Measurements from ENCODE around the gene PLD1. TPM values are rescaled to one million over a fixed set of nuclear protein-coding genes. Genes with fewer than 3 reads are reported as not detected.

The PLD1 gene
- total and polyA plus RNA-seq, 2 of the 8 experiments (the other 6 are each of a cell fraction or from before 2014, with no cell fraction given), result 1.2 to 2.6 TPM

DNA sequence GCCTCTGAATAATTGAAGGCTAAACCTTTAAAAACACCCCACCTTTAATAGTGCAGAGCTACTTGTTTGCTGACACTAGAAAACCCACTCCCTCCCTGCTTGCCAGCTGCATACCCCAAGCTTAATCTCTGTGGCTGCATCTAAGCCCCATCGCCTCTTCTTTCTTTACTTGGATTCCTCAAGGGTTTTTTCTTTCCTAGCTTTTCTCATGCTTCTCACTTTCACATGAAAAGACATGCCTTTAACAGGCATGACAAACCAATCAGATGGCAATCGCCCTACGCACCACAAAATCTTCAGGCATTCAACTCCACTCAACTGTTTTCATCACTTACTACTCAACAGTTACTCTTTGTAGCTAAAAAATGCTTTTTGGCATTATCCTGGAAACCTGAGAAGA, 77.5 kb downstream of the PLD1 start:
- Histone ChIP-seq H2BK12ac (ENCODE audit: low read depth, low read length) (no peak overlapping the region), H2BK5ac (ENCODE audit: low read depth, low read length) (no peak overlapping the region), H3K4me1 (replicated peaks in 1 of 4; ENCODE audit: control insufficient read depth in 3 of 4, insufficient read depth in 4 of 4, low read length in 3 of 4) (peaks cover 0 to 3% (median 1%) of the 10 kb centered on the region in 4 experiments; a peak in 3 of 7 replicates), H3K27me3 (replicated peaks in 1 of 4; ENCODE audit: control insufficient read depth in 3 of 4, extremely low read depth in 1 of 4, insufficient read depth in 3 of 4, low read length in 3 of 4) (no peaks in the 10 kb centered on the region), H3K4me2 (ENCODE audit: insufficient read depth in 1 of 2, low read depth in 2 of 2, low read length in 2 of 2) (no peak overlapping the region), H3K23me2 (ENCODE audit: low read depth, low read length) (no peaks in the 10 kb centered on the region), H2BK120ac (replicated peaks; ENCODE audit: low read depth, low read length) (no peak overlapping the region), H4K91ac (replicated peaks; ENCODE audit: insufficient read length, low read length) (no peak overlapping the region), H3K9ac (replicated peaks in 1 of 4; ENCODE audit: extremely low read depth in 1 of 4, low read depth in 3 of 4, low read length in 3 of 4) (no peak overlapping the region), H4K5ac (ENCODE audit: insufficient read length, low read depth, low read length) (no peak overlapping the region), H3K56ac (replicated peaks; ENCODE audit: insufficient read length, low read depth, low read length) (no peak overlapping the region), H3K23ac (ENCODE audit: insufficient read length) (no peak overlapping the region), H3K27ac (ENCODE audit: low read depth, low read length) (no peak overlapping the region), H3K9me3 (ENCODE audit: insufficient read depth in 2 of 2, low read depth in 1 of 2, low read length in 1 of 2) (no peaks in the 10 kb centered on the region), H2AFZ (ENCODE audit: low read length) (no peak overlapping the region), H3K18ac (ENCODE audit: extremely low read depth, low read length) (no peak overlapping the region), H3K79me1 (ENCODE audit: low read depth, low read length) (no peaks in the 10 kb centered on the region), H3K36me3 (ENCODE audit: control insufficient read depth in 2 of 4, insufficient read depth in 4 of 4, low read length in 3 of 4) (no peaks in the 10 kb centered on the region), H2BK20ac (ENCODE audit: low read length) (no peak overlapping the region), H4K20me1 (replicated peaks in 1 of 2; ENCODE audit: control insufficient read depth in 1 of 2, insufficient read depth in 2 of 2, low read length in 2 of 2) (no peaks in the 10 kb centered on the region), H3K4me3 (ENCODE audit: extremely low read depth in 1 of 4, insufficient read depth in 2 of 4, low read depth in 3 of 4, low read length in 4 of 4) (no peak overlapping the region), H3K79me2 (ENCODE audit: control insufficient read depth in 1 of 2, insufficient read depth in 2 of 2, low read length in 2 of 2) (no peaks in the 10 kb centered on the region), H3K14ac (ENCODE audit: insufficient read length) (no peak overlapping the region), H3K4ac (replicated peaks; ENCODE audit: insufficient read length, low read depth, low read length) (no peak overlapping the region), H4K8ac (ENCODE audit: extremely low read depth, insufficient read depth, low read length) (no peak overlapping the region), H2BK15ac (ENCODE audit: low read length) (no peak overlapping the region), H2AK5ac (ENCODE audit: low read depth, low read length) (no peak overlapping the region)
- peak; percentile 42 for FAIRE-seq
- CTCF ChIA-PET (ENCODE audit: partially characterized antibody), result interaction anchor here (1.0 to 2.5 kb wide), 3 partner anchors 12 to 40 kb away, joined by 3 to 10 read pairs (median 3); no protein-coding TSS in a partner anchor
- no peak for DNase-seq (ENCODE audit: low read depth in 1 of 2, low spot score in 2 of 2)
- 68% methylated on average over 3 of the region's 3 CpGs; no CpG with 5 or more reads in 1 of the 2 experiments for WGBS, 2 experiments (ENCODE audit: extremely low coverage in 1 of 2, insufficient coverage in 1 of 2, insufficient read length in 1 of 2, insufficient replicate concordance in 2 of 2, low coverage in 1 of 2, low lambda C conversion rate in 2 of 2, missing lambda C conversion rate in 1 of 2)
- POLR2A ChIA-PET (ENCODE audit: partially characterized antibody), result no interaction called here
- TF ChIP-seq CBX5 (IDR thresholded peaks at IDR 0.05; ENCODE audit: low read depth, low read length), result no peak
- TF ChIP-seq, protein P1, sequence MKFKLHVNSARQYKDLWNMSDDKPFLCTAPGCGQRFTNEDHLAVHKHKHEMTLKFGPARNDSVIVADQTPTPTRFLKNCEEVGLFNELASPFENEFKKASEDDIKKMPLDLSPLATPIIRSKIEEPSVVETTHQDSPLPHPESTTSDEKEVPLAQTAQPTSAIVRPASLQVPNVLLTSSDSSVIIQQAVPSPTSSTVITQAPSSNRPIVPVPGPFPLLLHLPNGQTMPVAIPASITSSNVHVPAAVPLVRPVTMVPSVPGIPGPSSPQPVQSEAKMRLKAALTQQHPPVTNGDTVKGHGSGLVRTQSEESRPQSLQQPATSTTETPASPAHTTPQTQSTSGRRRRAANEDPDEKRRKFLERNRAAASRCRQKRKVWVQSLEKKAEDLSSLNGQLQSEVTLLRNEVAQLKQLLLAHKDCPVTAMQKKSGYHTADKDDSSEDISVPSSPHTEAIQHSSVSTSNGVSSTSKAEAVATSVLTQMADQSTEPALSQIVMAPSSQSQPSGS (IDR thresholded peaks at IDR 0.05; ENCODE audit: low read length), result no peak
- TF ChIP-seq, protein P2, sequence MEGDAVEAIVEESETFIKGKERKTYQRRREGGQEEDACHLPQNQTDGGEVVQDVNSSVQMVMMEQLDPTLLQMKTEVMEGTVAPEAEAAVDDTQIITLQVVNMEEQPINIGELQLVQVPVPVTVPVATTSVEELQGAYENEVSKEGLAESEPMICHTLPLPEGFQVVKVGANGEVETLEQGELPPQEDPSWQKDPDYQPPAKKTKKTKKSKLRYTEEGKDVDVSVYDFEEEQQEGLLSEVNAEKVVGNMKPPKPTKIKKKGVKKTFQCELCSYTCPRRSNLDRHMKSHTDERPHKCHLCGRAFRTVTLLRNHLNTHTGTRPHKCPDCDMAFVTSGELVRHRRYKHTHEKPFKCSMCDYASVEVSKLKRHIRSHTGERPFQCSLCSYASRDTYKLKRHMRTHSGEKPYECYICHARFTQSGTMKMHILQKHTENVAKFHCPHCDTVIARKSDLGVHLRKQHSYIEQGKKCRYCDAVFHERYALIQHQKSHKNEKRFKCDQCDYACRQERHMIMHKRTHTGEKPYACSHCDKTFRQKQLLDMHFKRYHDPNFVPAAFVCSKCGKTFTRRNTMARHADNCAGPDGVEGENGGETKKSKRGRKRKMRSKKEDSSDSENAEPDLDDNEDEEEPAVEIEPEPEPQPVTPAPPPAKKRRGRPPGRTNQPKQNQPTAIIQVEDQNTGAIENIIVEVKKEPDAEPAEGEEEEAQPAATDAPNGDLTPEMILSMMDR (IDR thresholded peaks at IDR 0.05; ENCODE audit: control extremely low read depth in 1 of 3, insufficient read depth in 1 of 3, low read depth in 1 of 3, low read length in 3 of 3), result no peak
- no peak for TF ChIP-seq EP300 (IDR thresholded peaks at IDR 0.05; ENCODE audit: borderline replicate concordance in 1 of 2, low read depth in 2 of 2, low read length in 2 of 2)
- no peak for TF ChIP-seq CBX8 (IDR thresholded peaks at IDR 0.05; ENCODE audit: borderline replicate concordance, low read depth, low read length)
- TF ChIP-seq, protein P3, sequence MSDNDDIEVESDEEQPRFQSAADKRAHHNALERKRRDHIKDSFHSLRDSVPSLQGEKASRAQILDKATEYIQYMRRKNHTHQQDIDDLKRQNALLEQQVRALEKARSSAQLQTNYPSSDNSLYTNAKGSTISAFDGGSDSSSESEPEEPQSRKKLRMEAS (IDR thresholded peaks at IDR 0.05), result no peak
- TF ChIP-seq EZH2 (IDR thresholded peaks at IDR 0.05; ENCODE audit: low read depth, low read length, severe bottlenecking), result no peak
- no peak for TF ChIP-seq KDM1A (IDR thresholded peaks at IDR 0.05; ENCODE audit: borderline replicate concordance, low read length)
- TF ChIP-seq SP2 (IDR thresholded peaks at IDR 0.05; ENCODE audit: low read length), result no peak

Data from H1 (cell line).